ENCODE results near the gene BAIAP3.

Gene BAIAP3

DNA sequence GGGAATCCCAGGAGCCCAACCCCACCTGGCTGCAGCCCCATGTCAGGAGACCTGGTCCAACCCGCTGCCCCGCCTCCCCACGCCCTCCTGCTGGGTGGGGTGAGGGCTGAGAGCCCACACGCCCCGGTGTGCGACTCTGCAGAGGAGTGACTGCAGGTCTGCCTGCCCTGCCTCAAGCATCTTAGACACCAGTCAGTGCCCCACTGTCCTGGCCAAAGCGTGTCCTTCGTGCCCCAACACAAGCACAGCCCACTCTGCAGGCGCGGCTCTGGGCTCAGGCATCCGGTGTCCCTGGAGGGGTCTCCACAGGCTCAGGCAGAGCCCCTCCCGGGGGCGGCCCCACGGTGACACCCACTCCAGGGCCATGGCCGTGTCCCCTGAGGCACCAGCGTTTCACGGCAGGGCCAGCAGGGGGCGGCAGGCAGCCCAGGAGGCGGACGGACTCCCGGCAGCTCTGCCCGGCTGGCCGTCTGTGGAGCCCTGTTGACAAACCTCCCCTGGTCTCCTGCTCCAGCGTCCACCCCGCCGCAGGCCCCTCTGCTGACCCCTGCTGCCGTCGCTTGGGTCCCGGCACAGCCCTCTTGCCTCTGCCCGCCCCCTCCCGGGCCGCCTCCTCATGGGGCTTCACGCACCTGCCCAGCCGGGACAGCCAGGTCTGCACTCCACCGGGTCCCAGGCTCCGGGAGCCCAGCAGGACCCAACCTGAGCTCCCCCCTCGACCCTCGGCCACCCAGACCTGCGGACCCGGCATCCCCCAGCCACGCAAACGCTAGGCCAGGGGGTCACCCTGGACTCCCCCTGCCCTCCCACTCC lies 32.6 kb upstream of the BAIAP3 start:
- no peak for DNase-seq

GRCh38 chr16:1301562-1301961 lies 31.9 kb upstream of the BAIAP3 start:
- DNase-seq, result no peak

- no peak for DNase-seq
These were observed 27.6 kb upstream of the BAIAP3 start for GRCh38 chr16:1305823-1306222.

DNA sequence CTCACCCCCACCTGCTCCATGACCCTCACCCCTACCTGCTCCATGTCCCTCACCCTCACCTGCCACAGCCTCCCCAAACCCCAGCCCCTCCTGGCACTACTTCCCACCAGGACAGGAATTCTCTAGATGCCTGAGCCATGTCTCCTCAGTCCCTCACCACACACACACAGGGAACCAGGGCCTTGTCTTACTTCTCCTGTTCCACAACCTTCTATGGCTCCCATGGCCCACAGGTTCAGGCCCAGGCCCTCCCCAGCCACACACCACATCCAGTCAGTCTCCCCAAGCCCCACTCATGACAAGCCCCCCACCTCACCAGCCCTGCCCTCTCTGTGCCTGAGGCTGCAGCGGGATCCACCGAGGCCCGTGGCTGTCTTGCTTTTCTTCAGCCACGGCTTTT lies 27.1 kb upstream of the BAIAP3 start:
- no peak for DNase-seq

DNA sequence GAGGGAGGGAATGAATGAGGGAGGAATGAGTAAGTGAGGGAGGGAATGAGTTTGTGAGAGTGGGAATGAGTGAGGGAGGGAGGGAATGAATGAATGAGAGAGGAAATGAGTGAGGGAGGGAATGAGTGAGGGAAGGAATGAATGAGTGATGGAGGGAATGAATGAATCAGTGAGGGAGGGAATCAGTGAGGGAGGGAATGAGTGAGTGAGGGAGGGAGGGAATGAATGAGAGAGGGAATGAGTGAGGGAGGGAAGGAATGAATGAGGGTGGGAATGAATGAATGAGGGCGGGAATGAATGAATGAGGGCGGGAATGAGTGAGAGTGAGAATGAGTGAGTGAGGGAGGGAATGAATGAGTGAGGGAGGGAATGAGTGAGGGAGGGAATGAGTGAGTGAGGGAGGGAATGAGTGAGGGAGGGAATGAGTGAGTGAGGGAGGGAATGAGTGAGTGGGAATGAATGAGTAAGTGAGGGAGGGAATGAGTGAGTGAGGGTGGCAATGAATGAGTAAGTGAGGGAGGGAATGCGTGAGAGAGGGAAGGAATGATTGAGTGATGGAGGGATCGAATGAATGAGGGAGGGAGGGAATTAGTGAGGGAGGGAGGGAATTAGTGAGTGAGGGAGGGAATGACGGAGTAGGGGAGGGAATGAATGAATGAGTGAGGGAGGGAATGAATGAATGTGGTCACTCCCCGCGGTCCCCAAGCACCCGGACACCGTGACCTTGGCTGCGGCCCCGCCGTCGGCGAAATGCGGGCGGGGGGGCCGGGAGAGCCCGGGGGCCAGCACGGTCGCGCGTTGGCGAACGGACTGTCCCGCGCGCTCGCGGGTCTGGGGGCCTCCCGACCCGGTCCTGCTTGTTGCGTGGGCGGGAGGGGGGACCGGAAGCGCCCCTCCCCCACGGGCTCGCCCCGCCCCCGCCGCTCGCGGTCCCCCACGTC lies 25.1 kb upstream of the BAIAP3 start:
- no peak for DNase-seq

DNA sequence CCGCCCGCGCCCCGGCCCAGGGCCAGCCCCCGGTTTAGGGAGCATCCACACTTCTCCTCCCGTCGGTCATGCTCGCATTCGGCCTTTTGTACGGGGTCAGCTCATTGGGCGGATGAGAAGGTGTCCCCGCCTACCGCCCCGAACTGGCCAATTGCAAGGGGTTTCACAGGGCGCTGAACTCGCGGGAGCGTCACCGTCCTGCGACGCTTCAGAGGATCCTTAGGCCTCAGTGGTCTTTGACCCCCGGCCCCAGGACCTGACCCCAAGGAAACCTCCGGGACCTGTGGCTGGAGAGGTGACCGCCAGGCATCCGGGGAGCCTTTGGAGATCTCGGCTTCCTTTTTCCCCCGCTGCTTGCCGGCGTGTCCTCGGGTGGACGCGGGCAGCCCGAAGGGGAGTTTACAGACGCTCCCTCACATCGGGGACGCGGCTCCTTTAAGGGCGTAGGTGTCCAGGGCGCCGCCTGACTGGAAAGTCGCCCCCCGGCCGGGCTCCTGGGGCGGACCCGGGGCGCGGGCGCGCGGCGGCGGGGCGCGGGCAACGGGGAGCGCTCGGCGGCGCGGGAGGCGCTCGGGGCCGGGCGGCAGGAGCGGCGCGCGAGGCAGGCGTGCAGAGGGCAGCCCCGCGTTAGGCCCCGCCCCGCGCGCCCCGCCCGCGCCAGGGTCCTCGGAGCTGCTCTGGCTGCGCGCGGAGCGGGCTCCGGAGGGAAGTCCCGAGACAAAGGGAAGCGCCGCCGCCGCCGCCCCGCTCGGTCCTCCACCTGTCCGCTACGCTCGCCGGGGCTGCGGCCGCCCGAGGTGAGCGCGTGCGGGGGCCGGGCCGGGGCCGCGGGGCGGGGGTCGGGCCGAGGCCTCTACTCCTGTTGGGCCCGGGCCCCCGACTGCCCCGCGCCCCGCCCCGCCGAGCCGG lies 24.2 kb upstream of the BAIAP3 start, which contains the start of gene UBE2I:
TSS of gene UBE2I (plus strand) at position 660 of the 909 bp plus-strand sequence. CDS start 4,395 bp downstream, outside the sequence.
- DNase-seq, result peak; percentile 91

- no peak for DNase-seq
These were observed 23.3 kb upstream of the BAIAP3 start for GRCh38 chr16:1309888-1310831.

DNA sequence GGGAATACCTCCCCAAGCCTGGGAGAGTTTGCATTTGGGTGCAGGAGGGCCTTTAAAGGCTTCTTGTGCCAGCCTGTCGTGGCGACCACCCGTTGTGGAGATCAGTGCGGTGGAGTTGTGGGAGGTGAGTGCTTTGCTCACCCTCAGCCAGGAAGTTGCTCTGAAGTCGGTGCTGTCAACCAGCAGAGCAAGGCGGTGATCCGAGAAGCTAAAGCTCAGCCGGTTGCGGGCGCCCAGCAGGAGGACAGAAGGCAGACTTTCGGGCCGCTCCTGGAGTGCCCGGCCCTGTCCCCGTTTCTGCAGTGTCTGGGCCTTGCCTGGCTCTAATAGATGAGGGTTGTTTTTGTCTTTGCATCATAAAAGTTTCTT lies 22.6 kb upstream of the BAIAP3 start:
- no peak for DNase-seq

DNA sequence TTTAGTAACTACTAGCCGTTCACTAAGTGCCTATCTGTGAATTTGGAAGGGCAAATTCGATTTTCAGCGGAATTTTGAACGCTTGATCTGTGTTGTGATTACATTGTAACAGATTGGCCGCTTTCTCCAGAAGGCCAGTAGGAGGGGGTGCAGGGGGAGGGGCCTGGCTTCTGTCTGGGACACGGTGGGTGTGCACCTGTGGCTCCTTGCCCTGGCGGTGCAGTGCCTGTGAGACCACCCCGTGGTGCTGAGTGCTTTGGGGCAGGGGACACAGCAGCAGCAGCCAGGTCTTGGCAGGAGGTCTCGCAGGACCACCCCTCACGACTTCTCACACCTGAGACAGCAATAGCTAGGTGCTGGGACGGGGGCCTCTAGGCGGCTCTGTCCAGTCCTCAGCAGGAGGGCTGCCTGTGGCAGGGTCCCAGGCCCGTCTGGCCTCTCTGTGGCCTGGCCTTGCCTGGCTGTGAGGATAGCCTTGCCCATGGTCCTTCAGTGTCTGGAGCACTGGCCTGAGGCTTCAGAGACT lies 22.2 kb upstream of the BAIAP3 start:
- no peak for DNase-seq

DNA sequence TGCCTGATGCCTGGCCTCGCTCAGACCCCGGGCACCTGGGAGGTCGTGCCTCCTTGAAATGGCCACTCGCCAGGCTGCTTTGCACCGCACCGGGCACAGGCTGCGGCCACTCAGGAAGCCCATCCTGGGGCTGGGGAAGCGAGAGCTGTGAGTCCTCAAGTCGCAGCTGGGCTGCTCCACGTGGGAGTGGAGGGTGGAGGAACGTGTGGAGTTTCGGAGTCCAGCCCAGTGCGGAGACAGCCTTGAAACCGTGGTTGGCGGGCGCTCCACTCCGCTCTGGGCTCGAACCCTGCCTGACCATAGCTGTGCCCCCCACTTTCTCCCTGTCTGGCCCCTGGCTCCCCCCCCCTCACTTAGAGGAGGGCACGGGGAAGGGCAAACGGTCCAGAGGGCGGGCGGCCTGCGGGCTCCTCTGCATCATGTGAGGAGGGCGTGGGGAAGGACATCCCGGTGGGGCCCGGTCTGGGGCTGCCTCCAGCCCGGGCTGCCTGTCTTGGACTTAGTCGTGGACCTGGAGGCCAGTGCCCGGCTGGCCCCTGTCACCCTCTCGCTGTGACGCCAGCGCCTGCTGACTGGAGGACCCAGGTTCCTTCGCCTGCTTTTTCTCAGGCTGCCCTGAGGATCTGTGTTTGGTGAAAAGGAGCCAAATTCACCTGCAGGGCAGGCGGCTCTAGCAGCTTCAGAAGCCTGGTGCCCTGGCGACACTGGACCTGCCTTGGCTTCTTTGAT lies 21.5 kb upstream of the BAIAP3 start:
- no peak for DNase-seq

- no peak for DNase-seq
These were observed 21.0 kb upstream of the BAIAP3 start for GRCh38 chr16:1312467-1312816.

DNA sequence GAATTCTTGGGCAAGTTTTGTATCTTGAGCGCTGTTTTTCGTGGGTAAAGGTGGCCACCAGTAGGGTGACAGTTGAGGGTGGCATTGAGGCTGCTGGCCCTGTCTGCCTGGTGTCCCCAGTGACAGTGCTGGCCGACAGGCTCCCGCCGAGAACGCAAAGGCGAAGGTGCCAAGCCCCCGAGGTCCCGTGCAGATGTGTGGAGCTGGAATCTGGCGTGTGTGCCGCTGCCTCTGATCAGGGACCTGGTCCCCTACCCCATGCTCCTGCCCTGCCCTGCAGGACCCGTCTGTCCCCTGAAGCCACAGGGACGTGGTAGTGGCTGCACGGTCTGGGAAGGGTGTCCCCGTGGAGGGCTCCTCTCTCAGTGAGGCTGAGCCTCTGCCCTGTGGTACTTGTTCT lies 20.5 kb upstream of the BAIAP3 start:
- DNase-seq, result no peak

- DNase-seq, result no peak
These were observed 19.6 kb upstream of the BAIAP3 start for GRCh38 chr16:1313721-1314369.

GRCh38 chr16:1314399-1315068 lies 18.9 kb upstream of the BAIAP3 start:
- no peak for DNase-seq

- no peak for DNase-seq
These were observed 18.1 kb upstream of the BAIAP3 start for GRCh38 chr16:1315081-1316032.

DNA sequence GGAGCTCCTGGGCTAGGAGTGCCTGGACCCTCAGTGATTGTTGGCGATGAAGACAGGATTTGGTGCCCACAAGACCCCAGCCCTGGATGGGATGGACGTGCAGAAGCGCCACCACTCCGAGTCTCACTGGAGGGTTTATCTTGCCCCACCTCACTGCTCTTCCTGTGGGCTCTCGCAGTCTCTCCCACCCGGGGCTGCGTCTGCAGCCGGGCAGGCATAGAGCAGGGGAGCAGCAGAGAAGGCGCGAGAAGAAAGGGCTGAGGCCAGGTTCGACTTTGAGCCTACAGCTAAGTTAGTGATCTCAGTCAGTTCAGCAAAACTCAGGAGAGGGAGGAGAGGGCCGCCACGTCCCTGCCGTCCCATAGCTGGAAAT lies 17.4 kb upstream of the BAIAP3 start:
- no peak for DNase-seq

GRCh38 chr16:1317479-1318267 lies 15.8 kb upstream of the BAIAP3 start:
- DNase-seq, result no peak

GRCh38 chr16:1318268-1318545 lies 15.2 kb upstream of the BAIAP3 start:
- DNase-seq, result no peak
